Measurements from ENCODE around the gene SLC7A8.

SLC7A8 gene

DNA sequence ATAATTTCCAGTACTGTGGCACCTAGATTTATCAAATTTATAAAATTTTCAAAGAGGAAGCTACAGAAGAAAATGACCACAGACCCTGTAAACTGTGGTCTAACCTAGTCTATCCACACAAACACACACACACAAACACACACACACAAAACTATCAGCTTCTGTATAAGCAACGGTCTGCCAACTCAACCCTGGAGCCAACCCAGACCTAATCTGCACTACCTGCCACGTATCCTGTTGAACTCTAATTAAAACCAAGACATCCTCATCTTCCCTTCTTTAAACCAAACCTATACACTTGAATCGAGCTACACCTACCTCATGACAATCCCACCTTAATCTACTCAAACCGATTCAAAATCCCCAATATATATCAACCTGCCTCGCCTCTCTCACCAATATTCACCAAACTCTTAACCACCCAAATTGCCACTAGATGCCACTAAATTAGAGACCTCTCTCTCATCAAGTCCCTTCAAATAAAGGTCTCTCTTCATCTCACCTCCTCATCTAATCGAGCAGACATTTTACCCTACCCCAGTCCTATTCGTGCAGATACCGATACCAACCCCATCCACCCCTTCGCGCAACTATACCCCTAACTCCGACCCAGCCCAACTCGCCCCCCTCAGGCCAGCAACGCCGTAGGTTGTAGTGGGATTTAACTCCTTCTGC lies 89.3 kb downstream of the SLC7A8 start:
- H3K9me3 ChIP-seq (ENCODE audit: control insufficient read depth, insufficient read depth, low read length): no peaks in the 10 kb centered on the region
- TF ChIP-seq CTCF (IDR thresholded peaks at IDR 0.05; ENCODE audit: low read depth, low read length, poor library complexity, severe bottlenecking) (peak; percentile 65), EZH2phosphoT487 (IDR thresholded peaks at IDR 0.05; ENCODE audit: borderline replicate concordance, low read length) (no peak)
- H3K27me3 ChIP-seq (ENCODE audit: control insufficient read depth, low read length): no peaks in the 10 kb centered on the region
- H4K20me1 ChIP-seq (ENCODE audit: control insufficient read depth, insufficient read depth, low read depth, low read length): peaks cover 14% of the 10 kb centered on the region
- H3K4me1 ChIP-seq (ENCODE audit: control insufficient read depth, low read length): peaks cover 24% of the 10 kb centered on the region
- H3K36me3 ChIP-seq (ENCODE audit: control insufficient read depth, low read length): peaks cover 70% of the 10 kb centered on the region
- peak overlapping the region; percentile 75 for H3K4me2 ChIP-seq (ENCODE audit: low read length)
- peak overlapping the region; percentile 85 for H3K4me3 ChIP-seq (ENCODE audit: low read length)
- no peaks in the 10 kb centered on the region for H3F3A ChIP-seq (ENCODE audit: control insufficient read depth, insufficient read depth)
- H3K27ac ChIP-seq (ENCODE audit: low read depth, low read length): peak overlapping the region; percentile 80
- no peaks in the 10 kb centered on the region for H3K9me2 ChIP-seq (replicated peaks; ENCODE audit: control insufficient read depth, low read length)
- peaks cover 74% of the 10 kb centered on the region for H3K79me2 ChIP-seq (ENCODE audit: control insufficient read depth, low read length)

GRCh38 chr14:23093526-23093925 lies 89.9 kb downstream of the SLC7A8 start:
- TF ChIP-seq EZH2phosphoT487 (IDR thresholded peaks at IDR 0.05; ENCODE audit: borderline replicate concordance, low read length) (no peak), CTCF (IDR thresholded peaks at IDR 0.05; ENCODE audit: low read depth, low read length, poor library complexity, severe bottlenecking) (no peak)
- H3K36me3 ChIP-seq (ENCODE audit: control insufficient read depth, low read length): peaks cover 73% of the 10 kb centered on the region

DNA sequence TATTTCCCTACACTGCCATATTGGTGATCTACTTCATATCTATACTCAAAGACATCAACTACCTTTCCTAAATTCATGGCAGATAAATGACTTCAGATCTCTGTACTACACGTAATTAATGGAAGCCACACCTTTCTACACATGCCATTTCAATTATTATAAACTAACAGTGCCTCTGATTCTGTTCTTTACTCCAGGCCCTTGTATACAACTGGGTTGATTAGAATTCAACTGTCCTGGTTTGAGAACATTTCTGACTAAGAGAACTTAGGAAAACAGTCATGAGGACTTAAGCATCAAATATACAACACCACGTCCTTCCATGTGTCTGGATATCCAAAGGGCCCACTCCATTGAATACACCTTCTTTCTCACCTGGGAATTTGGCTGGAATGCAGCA lies 90.4 kb downstream of the SLC7A8 start:
- H3K4me2 ChIP-seq (ENCODE audit: low read length): peak overlapping the region; percentile 75
- H3K9me2 ChIP-seq (replicated peaks; ENCODE audit: control insufficient read depth, low read length): no peaks in the 10 kb centered on the region
- no peak overlapping the region for H3K27ac ChIP-seq (ENCODE audit: low read depth, low read length)
- peak overlapping the region; percentile 85 for H3K4me3 ChIP-seq (ENCODE audit: low read length)
- TF ChIP-seq CTCF (IDR thresholded peaks at IDR 0.05; ENCODE audit: low read depth, low read length, poor library complexity, severe bottlenecking): no peak
- no peak for TF ChIP-seq EZH2phosphoT487 (IDR thresholded peaks at IDR 0.05; ENCODE audit: borderline replicate concordance, low read length)
- no peaks in the 10 kb centered on the region for H3K27me3 ChIP-seq (ENCODE audit: control insufficient read depth, low read length)
- peaks cover 14% of the 10 kb centered on the region for H4K20me1 ChIP-seq (ENCODE audit: control insufficient read depth, insufficient read depth, low read depth, low read length)
- peaks cover 24% of the 10 kb centered on the region for H3K4me1 ChIP-seq (ENCODE audit: control insufficient read depth, low read length)
- H3F3A ChIP-seq (ENCODE audit: control insufficient read depth, insufficient read depth): no peaks in the 10 kb centered on the region
- no peaks in the 10 kb centered on the region for H3K9me3 ChIP-seq (ENCODE audit: control insufficient read depth, insufficient read depth, low read length)
- H3K79me2 ChIP-seq (ENCODE audit: control insufficient read depth, low read length): peaks cover 71% of the 10 kb centered on the region
- peaks cover 73% of the 10 kb centered on the region for H3K36me3 ChIP-seq (ENCODE audit: control insufficient read depth, low read length)

More at GRCh38 chr14:23093526-23093925, 89.9 kb downstream of the SLC7A8 start:
- H3K4me1 ChIP-seq (ENCODE audit: control insufficient read depth, low read length): peaks cover 24% of the 10 kb centered on the region
- no peaks in the 10 kb centered on the region for H3F3A ChIP-seq (ENCODE audit: control insufficient read depth, insufficient read depth)
- H4K20me1 ChIP-seq (ENCODE audit: control insufficient read depth, insufficient read depth, low read depth, low read length): peaks cover 14% of the 10 kb centered on the region
- H3K9me3 ChIP-seq (ENCODE audit: control insufficient read depth, insufficient read depth, low read length): no peaks in the 10 kb centered on the region
- H3K27me3 ChIP-seq (ENCODE audit: control insufficient read depth, low read length): no peaks in the 10 kb centered on the region
- H3K9me2 ChIP-seq (replicated peaks; ENCODE audit: control insufficient read depth, low read length): no peaks in the 10 kb centered on the region
- peak overlapping the region; percentile 85 for H3K4me3 ChIP-seq (ENCODE audit: low read length)
- peak overlapping the region; percentile 75 for H3K4me2 ChIP-seq (ENCODE audit: low read length)
- peaks cover 74% of the 10 kb centered on the region for H3K79me2 ChIP-seq (ENCODE audit: control insufficient read depth, low read length)
- no peak overlapping the region for H3K27ac ChIP-seq (ENCODE audit: low read depth, low read length)

Data from DOHH2 (cell line).